MM.1S (cell line): Measurements from ENCODE around the gene CYP46A1.

Experiments
- DNase-seq: peaks from one replicate; pipeline ENCODE4 v3.0.0-alpha.2; 2015
- H2AFZ ChIP-seq: fragments of 300-600 bp; sonication (generic); 2 replicates; pipeline ENCODE4 v1.6.0; 2016; ENCODE audit warnings: antibody characterized with exemption, low read length
- H3F3A ChIP-seq: fragments of 300-600 bp; sonication (generic); 2 replicates; pipeline ENCODE4 v1.6.1; 2016; ENCODE audit warnings: mild to moderate bottlenecking, antibody characterized with exemption, low read length, moderate library complexity, mixed read lengths; ENCODE audit not compliant: insufficient read depth
- H3K27ac ChIP-seq: fragments of 300-600 bp; sonication (generic); 2 replicates; pipeline ENCODE4 v1.5.1; 2016; ENCODE audit warnings: mild to moderate bottlenecking, low read length
- H3K27me3 ChIP-seq: fragments of 300-600 bp; sonication (generic); replicated peaks from 2 replicates; pipeline ENCODE4 v1.6.0; 2016; ENCODE audit warnings: low read length; ENCODE audit not compliant: insufficient read depth
- H3K36me3 ChIP-seq: fragments of 300-600 bp; sonication (generic); replicated peaks from 2 replicates; pipeline ENCODE4 v1.6.1; 2016; ENCODE audit warnings: mild to moderate bottlenecking, low read length, mixed read lengths; ENCODE audit not compliant: insufficient read depth
- H3K4me1 ChIP-seq: fragments of 300-600 bp; sonication (generic); 2 replicates; pipeline ENCODE4 v1.6.1; 2016; ENCODE audit warnings: low read length, mixed read lengths
- H3K4me2 ChIP-seq: fragments of 300-600 bp; sonication (generic); 2 replicates; pipeline ENCODE4 v1.6.0; 2016; ENCODE audit warnings: low read depth, low read length
- H3K4me3 ChIP-seq: fragments of 300-600 bp; sonication (generic); 2 replicates; pipeline ENCODE4 v1.5.1; 2016; ENCODE audit warnings: low read length, mixed read lengths
- H3K79me2 ChIP-seq: fragments of 300-600 bp; sonication (generic); 2 replicates; pipeline ENCODE4 v1.6.1; 2016; ENCODE audit warnings: mixed run types, low read length, mixed read lengths
- H3K9ac ChIP-seq: fragments of 300-600 bp; sonication (generic); 2 replicates; pipeline ENCODE4 v1.6.1; 2016; ENCODE audit warnings: low read length, mixed read lengths
- H3K9me2 ChIP-seq: fragments of 300-600 bp; sonication (generic); replicated peaks from 2 replicates; pipeline ENCODE4 v1.6.1; 2016; ENCODE audit warnings: mild to moderate bottlenecking, low read length, mixed read lengths; ENCODE audit not compliant: insufficient read depth
- H3K9me3 ChIP-seq: fragments of 300-600 bp; sonication (generic); replicated peaks from 2 replicates; pipeline ENCODE4 v1.6.1; 2016; ENCODE audit warnings: mild to moderate bottlenecking, low read length, mixed read lengths; ENCODE audit not compliant: insufficient read depth
- H4K20me1 ChIP-seq: fragments of 300-600 bp; sonication (generic); 2 replicates; pipeline ENCODE4 v1.6.1; 2016; ENCODE audit warnings: mild to moderate bottlenecking, low read length, moderate library complexity, mixed read lengths; ENCODE audit not compliant: insufficient read depth
- EZH2 ChIP-seq: fragments of 300-600 bp; sonication (generic); optimal IDR thresholded peaks from 2 replicates; pipeline ENCODE3; 2017; ENCODE audit warnings: low read depth, mild to moderate bottlenecking, antibody characterized with exemption, low read length, mixed read lengths
- EZH2phosphoT487 ChIP-seq: fragments of 300-600 bp; sonication (generic); IDR thresholded peaks from 2 replicates; pipeline ENCODE4 v1.6.1; 2018; ENCODE audit warnings: antibody characterized with exemption, low read length
- TF ChIP-seq, protein P1 (sequence below): fragments of 300-600 bp; sonication (generic); IDR thresholded peaks from 2 replicates; pipeline ENCODE4 v1.5.1; 2016; ENCODE audit warnings: antibody characterized with exemption, low read length, mixed read lengths

CYP46A1 gene

DNA sequence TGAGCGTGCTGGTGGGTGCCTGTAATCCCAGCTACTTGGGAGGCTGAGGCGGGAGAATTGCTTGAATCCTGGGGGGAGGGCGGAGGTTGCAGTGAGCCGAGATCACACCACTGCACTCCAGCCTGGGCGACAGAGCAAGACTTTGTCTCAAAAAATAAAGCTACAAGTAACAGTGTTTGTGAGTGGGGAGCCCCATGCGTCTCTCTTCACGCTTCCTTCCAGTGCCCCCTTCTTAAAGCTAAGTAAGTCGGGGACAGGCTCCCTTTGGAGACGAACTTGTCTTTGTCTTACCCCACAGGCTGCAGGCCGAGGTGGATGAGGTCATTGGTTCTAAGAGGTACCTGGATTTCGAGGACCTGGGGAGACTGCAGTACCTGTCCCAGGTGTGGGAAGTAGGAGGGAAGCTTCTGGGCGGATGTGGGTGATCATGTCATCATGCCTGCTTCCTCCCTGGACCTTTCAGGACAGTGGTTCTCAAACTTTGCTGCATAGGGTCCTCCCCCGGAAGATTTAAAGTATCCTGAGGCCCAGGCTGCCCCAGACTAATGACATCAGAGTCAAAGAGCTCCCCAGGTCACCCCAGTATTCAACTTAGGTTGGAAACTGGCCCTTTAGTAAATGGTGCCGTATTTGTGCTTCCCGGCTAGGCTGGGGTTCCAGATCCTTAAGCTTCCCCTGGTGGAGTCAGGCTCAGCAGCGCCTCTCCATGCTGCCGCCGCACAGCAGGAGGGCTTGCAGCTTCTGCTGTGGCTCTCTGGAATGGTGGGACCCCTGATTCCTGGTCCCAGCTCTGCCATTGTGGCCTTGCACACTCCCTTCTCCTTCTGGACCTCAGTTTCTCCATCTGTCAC, 37.1 kb downstream of the CYP46A1 start:
- no peak for TF ChIP-seq EZH2phosphoT487
- TF ChIP-seq, protein P1, sequence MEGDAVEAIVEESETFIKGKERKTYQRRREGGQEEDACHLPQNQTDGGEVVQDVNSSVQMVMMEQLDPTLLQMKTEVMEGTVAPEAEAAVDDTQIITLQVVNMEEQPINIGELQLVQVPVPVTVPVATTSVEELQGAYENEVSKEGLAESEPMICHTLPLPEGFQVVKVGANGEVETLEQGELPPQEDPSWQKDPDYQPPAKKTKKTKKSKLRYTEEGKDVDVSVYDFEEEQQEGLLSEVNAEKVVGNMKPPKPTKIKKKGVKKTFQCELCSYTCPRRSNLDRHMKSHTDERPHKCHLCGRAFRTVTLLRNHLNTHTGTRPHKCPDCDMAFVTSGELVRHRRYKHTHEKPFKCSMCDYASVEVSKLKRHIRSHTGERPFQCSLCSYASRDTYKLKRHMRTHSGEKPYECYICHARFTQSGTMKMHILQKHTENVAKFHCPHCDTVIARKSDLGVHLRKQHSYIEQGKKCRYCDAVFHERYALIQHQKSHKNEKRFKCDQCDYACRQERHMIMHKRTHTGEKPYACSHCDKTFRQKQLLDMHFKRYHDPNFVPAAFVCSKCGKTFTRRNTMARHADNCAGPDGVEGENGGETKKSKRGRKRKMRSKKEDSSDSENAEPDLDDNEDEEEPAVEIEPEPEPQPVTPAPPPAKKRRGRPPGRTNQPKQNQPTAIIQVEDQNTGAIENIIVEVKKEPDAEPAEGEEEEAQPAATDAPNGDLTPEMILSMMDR, result no peak
- no peak for TF ChIP-seq EZH2
- no peaks in the 10 kb centered on the region for H4K20me1 ChIP-seq

DNA sequence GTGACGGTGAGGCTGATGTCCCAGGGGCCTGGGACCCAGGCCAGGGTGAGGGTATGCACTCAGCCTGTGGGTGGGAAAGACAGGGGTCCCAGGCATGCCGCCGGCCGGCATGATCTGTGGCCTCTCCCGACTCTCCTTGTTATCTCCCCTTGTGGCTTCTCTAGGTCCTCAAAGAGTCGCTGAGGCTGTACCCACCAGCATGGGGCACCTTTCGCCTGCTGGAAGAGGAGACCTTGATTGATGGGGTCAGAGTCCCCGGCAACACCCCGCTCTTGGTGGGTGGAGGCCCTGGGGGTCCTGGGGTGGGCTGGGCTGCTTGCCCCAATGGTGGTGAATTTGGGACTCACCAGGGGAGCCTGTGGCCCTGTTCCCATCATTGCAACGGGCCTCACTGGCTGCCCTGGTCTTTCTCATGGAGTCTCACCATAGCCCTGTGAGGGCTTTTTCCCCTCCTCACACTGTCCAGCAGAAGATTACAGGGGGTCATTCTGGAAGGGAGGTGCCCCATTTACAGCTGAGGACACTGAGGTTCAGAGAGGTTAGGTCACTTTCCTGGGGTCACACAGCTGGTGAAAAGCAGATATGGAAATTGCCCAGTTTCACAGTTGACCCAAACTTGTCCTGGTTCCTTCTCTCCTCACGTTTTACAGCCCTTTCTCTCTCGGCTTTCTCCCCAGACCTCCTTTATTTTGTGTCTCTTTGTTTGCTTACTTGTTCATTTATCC, 37.9 kb downstream of the CYP46A1 start:
- Histone ChIP-seq H3K9me3 (no peaks in the 10 kb centered on the region), H3K27me3 (no peaks in the 10 kb centered on the region), H3F3A (no peaks in the 10 kb centered on the region), H3K9ac (no peak overlapping the region), H3K79me2 (no peaks in the 10 kb centered on the region), H2AFZ (no peak overlapping the region), H4K20me1 (no peaks in the 10 kb centered on the region), H3K36me3 (no peaks in the 10 kb centered on the region), H3K4me3 (no peak overlapping the region), H3K4me2 (no peak overlapping the region), H3K9me2 (no peaks in the 10 kb centered on the region), H3K4me1 (no peaks in the 10 kb centered on the region), H3K27ac (no peak overlapping the region)
- no peak for DNase-seq
- TF ChIP-seq EZH2 (no peak), EZH2phosphoT487 (no peak)
- TF ChIP-seq, protein P1, result no peak

More for the DNA sequence above, 37.1 kb downstream of the CYP46A1 start:
- Histone ChIP-seq H2AFZ (no peak overlapping the region), H3K4me3 (no peak overlapping the region), H3K9me3 (no peaks in the 10 kb centered on the region), H3K27ac (no peak overlapping the region), H3K27me3 (no peaks in the 10 kb centered on the region), H3K9me2 (no peaks in the 10 kb centered on the region), H3K79me2 (no peaks in the 10 kb centered on the region), H3F3A (no peaks in the 10 kb centered on the region), H3K4me1 (no peaks in the 10 kb centered on the region), H3K4me2 (no peak overlapping the region), H3K9ac (no peak overlapping the region), H3K36me3 (no peaks in the 10 kb centered on the region)
- no peak for DNase-seq

DNA sequence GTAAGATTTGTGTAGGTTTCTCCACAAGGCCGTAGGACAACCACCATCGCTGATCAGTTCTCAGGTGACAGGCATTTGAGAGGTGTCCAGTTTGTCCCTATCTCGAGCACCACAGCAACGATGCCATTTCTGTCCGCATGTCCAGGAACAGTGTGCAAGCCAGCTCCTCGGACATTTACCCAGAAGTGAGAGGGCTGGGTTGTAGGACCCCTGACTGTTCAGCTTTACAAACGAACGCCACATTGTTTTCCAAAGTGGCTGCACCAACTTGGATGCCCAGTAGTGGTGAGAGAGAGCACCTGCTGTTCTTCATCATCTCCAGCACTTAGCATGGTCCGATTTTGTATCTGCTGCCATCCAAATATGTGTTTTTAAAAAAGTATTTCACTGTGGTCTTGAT, 38.6 kb downstream of the CYP46A1 start:
- no peaks in the 10 kb centered on the region for H3K9me2 ChIP-seq
- no peak for DNase-seq
- TF ChIP-seq EZH2phosphoT487 (no peak), EZH2 (no peak)
- TF ChIP-seq, protein P1, result no peak
- H3K9ac ChIP-seq, result no peak overlapping the region
- H3K36me3 ChIP-seq, result no peaks in the 10 kb centered on the region
- no peak overlapping the region for H2AFZ ChIP-seq
- no peaks in the 10 kb centered on the region for H3K79me2 ChIP-seq
- H3K27ac ChIP-seq, result no peak overlapping the region
- no peaks in the 10 kb centered on the region for H3K4me1 ChIP-seq
- H3K27me3 ChIP-seq, result no peaks in the 10 kb centered on the region
- no peak overlapping the region for H3K4me2 ChIP-seq
- H3K4me3 ChIP-seq, result no peak overlapping the region
- no peaks in the 10 kb centered on the region for H3K9me3 ChIP-seq
- H4K20me1 ChIP-seq, result no peaks in the 10 kb centered on the region
- H3F3A ChIP-seq, result no peaks in the 10 kb centered on the region
